HPDE6-E6E7 (cell line): ENCODE measurements around the gene ELAVL2.

ENCODE experiments used
- DNase-seq: peaks from one replicate; pipeline ENCODE4 v3.0.0; 2011; ENCODE audit warnings: missing footprints; ENCODE audit errors: extremely low spot score

Gene ELAVL2

DNA sequence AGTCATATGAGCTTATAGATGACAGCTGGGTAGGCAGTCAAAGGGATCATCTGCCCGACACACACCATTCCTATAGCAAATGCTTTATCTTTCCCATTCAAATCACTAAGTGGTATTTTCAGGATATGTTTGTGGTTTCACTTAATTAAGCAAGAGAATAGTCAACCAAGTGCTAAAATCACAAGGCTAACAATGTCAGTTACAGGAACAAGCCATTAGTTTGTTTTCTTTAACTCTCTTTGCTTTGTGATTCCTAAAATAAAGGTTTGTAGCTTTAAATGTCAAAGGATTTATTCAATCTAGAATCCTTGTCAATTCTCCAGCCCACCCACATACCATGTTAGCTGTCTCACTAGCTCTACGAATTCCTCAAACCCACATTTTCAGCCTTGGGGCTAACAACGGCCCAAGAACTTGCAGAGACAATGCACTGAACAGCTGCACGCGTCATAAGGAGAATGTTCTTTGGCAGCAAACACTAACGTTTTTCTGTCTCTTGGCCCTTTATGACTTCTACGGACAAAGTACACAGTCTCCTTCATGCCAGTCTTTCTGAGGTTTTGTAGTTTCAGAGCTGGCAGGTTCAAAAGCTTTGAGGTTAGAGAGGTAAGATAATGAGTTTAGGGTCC, 56.6 kb downstream of the ELAVL2 start:
- DNase-seq = peak; percentile 68

DNA sequence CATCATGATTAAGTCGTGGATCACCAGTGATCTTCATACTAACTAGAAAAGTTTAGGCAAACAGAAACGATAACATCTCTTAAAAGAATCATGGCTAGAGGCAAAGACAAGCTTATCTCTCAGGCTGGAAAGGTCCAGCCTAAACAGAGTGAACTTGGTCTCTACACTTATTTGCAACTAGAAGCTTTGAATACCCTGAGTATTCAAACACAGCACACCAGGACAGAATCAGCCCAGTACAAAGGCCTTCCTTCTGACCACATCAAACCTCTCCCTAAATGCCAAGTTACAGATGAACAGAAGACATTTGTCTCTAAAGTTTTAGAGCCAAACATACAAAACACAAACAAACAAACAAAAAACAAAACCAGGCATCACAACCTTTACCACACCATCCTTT, 57.2 kb downstream of the ELAVL2 start:
- no peak for DNase-seq

DNA sequence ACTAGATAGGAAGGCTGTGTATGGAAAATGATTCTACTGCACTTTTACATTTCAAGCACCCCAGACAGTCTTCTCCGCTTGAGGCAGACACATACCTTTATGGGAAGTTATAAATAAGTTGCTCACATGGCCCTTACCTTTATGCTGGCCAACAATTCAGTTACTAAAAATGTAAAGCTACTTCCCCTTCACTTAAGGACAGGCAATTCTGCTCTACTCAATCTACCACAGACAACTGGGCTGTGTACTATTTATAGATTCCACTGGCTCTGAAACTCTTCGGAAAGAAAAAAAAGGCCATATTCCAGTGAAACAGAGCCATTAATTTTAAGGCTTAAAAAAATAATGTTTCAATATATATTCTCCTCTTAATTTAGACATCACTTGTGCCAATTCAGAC, 59.4 kb downstream of the ELAVL2 start:
- no peak for DNase-seq

DNA sequence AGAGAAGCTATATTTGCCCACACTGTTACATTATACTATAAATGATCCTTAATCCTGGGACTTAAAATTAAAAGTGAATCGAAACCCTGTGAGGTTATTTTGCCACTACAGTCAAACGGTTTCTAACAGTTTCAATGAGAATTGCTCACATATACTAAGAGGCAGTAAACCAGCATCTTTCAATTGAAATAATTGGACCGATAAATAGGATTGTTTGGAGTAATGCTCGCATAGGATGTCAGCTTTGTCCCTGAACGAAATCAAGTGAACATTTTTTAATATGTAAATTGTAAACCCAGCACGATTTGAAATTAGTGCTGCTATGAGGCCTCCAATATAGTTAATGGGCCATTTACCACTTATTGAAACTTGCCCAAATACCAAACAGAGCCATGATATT, 60.5 kb downstream of the ELAVL2 start:
- DNase-seq = no peak

DNA sequence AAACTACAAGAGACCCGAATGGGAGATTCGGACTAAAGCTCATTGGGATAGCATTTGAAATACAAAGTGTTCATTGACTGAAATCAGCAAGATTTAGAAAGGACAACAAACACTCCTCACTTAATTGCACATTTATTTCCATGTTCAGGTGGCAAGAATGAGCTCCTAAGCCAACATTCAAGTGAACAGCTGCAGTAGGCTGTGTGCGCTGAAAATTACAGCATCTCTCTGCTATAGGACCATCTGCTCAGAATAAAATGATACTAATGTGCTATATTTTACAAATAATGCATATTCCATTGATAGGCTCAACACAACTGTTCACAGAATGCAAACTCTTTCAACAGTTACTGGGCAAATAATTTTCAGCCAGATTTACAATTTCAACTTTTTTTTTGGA, 61.8 kb downstream of the ELAVL2 start:
- no peak for DNase-seq

DNA sequence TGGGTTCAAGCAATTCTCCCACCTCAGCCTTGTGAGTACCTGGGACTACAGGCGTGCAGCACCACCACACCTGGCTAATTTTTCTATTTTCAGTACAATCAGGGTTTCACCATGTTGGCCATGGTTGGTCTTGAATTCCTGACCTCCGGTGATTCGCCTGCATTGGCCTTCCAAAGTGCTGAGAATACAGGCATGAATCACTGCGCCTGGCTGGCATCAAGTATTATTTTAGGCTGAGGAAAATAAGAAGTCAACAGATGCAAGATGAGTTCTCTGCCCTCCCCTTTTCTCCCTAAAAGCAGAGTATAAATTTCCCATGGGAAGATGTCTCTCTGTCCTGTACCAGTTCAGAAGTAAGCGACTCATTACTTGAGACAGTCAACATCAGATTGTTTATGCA, 71.5 kb downstream of the ELAVL2 start:
- no peak for DNase-seq

DNA sequence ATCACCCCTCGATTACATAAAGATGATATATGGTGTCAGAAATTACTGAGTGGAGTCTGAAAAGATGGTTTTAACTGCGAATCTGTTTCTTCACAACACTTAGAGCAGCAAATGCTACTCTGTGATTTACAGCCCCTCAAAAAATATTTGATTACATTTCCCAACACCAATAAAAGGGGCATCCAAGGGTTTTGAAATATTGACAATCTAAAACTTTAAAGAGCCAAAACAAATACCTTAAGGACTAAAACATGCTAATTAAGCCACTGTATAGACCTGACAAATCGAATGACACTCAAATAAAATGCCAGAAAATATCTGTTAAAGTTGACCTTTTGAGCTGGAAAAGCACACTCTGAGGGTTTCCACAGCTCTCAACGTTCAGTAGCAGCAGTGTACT, 73.2 kb downstream of the ELAVL2 start:
- DNase-seq = no peak

DNA sequence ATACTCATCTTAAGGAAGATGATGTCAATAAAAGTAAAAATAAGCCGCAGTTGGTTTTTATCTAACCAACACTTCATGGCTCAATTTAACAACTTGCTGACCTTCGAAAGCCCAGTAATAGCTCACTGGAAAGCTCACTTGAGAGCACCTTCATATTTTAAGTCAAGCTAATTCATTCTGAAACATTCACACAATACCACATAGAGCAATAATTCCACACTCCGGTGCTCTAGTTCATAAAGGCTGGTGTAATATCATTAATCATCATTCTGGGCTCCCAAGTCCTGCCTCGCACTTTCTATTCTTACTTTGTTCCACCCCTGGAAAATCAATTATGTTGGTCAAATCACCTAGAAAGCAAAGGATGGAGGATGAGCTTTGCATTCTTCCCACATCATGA, 74.4 kb downstream of the ELAVL2 start:
- no peak for DNase-seq

DNA sequence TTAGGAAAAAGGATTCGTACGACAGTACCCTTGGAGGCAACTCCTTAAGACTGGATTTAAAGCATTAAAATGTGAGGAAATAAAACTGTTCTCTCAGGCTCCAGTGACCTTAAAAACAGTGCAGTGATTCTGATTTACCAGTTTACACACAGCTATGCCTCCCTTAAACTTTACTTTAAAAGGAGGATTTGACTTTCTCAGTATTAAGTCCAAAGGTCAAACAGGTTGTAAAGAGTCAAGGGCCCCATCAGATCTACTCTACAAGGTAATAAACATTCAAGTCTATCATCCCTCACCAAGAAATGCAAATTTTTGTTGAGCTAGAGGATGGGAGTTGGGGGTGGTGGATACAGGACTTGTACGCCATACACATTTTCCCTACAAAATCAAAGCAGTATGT, 75.2 kb downstream of the ELAVL2 start:
- no peak for DNase-seq

DNA sequence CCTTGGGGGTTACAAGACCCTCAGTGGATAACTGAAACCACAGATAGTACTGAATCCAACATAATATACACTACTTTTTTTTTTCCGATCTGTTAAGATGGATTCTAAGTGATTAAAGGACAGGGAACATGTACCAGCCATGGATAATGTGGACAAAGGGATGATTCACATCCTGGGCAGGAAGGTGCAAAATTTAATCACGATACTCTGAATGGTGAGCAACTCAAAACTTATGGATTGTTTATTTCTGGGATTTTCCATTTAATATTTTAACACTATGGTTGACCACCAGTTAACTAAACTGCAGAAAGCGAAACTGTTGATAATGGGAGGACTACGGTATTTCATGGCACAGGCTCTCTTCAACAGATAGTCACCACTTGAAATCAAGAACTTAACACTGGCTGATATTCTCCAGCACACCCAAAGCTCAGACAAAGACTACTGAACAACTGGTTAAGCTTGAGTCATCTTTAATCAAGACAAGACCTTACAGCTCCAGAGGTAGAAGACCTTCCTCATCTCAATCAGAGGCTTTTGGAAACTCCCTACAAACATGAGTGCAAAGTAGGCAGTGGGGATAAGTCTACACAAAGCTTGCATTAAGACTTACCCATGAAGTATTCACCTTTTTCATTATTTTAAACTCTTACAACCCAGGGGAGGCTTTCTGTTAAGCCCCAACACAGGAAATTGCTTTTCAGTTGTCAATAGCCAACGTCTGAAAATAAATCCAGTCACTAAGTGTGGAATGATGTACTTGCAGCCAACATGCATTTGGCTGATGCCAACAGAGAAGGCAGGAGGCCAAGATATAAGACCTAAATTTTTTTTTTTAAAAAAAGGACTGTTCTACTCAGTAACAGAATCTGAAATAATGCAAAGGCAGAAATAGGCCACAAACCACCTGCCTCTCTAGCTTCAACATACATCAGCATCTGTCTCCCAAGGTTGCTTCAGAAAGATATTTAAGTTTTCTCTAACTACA, 78.7 kb downstream of the ELAVL2 start:
- no peak for DNase-seq

DNA sequence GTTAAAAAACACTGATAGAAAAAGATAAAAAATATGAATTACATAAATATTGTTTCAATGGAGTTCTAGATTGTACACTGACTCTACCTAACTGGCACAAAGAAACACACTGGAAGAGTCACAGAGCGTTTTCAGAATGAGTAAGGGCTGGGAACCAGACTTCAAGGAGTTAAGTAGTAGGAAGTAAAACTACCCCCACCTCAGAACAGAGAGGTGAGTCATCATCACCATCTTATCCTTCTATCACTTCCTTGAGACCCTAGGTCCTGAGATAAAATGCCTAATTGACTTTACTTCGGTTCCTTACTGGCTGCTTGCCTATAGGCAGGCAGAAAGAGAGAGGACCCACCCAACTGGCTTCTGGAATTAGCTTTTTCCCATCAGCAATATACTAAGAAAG, 79.7 kb downstream of the ELAVL2 start:
- no peak for DNase-seq

DNA sequence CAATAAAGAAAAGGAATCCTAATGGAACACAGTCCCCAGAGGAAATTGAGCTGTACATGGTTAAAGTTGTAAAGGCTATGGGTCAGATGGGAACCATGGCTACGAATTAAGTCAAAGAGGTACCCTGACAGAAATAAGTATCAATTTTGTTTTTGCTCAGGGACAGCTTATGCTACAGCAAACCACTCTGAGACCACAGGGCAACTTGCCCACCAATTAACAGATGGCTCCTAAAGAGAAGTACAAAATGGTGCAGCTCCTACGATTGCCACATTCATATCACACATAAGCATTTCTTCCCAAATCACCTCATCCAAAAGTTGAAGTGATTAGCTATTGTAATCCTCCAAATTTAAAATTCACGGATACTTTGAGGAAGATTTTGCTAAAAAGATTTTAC, 83.0 kb downstream of the ELAVL2 start:
- DNase-seq = no peak

DNA sequence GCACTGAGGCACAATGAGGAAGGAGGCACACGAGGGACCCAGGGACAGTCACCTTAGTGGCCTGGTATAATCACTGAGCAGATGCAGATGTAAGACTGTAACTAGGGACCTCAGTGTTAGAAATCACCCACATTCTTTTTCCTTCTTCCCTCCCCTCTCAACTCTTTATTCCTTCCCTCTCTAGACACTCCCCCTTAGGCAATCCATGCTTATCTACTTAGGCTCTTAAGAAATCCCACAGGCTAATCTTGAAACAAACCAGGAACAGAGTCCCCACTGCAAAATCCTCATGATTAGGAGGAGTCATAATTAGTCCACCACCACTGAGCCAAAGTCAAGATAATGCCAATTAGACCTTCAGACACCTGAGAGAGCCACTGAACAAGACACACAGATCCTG, 84.7 kb downstream of the ELAVL2 start:
- DNase-seq = no peak

DNA sequence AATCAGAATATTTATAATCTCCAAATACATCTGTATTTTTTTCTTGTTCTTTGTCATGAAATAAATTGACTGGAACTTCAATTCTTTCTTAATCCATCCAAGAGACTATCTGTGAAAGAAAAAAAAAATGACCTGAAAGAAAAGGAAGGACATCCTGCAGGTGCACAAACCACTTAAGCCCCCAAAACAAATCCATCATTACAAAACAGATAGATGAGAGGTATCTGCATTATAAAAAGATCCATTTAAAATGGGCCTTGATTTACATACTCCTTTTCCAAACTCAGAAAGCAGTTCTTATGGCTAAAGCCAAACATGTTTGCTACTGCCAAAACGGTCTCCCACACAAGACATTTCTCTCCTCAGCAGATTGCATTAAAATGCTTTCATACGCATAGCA, 85.5 kb downstream of the ELAVL2 start:
- DNase-seq = no peak

DNA sequence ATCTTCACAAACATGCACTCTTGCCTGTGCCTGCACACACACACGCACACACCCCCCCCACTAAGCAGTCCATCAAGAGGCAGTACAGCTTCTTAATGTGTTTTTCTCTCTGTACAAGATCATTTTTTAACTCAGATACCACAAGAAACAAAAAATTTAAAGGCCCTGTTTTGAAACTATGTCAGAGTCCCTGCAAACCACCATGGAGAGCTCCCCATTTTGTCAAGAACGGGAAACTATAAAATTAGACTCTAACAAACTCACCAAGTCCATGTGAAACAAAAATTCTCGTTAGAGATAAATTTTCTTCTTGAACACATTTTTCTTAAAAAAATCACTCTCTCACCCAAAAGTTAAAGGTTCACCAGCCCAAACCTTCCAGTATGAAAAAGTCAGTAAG, 86.3 kb downstream of the ELAVL2 start:
- DNase-seq = no peak

DNA sequence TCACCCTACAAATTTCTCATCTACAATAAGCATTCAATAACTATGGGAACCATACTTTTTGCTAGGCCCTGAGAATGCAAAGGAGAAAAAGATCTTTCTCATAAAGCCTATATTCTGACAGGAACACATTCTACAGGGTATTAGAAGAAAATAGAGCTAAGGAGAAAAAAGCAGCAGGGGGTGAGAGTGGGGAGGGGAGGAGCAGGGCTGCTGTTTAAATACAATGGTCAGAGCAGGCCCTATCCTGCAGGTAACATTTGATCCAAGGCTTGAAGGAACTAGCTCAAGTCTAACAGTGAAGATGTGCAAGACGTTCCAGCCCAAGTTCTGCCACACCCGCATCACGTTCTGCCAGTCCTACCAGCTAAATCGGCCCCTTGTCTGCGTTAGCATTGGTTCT, 89.7 kb downstream of the ELAVL2 start:
- no peak for DNase-seq

DNA sequence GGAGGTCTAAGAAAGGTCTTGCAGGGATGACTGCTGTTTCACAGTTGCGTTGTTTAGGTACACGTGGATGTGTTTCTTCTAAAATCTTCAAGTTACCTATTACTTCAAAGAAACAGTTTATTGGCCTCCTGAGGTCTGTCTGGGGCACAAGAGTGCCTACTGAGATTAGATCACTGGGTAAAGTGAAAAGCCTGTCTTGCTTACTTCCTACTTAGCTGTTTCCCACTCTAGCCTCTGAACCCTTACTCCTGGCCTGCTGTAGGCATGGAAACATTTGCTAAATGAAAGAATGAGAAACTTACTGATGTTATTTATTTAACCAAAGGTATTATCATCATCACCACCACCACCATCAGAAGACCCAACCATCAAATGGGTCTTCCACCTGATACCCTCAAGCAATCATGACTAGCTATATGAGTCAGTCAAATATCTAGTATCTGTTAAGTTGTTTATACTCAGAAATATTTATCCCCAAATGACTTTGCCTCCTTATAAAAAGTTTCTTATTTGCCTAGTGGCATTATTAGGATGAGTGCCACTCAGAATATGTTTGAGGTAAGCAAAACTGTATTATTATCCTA, 92.5 kb downstream of the ELAVL2 start:
- no peak for DNase-seq

DNA sequence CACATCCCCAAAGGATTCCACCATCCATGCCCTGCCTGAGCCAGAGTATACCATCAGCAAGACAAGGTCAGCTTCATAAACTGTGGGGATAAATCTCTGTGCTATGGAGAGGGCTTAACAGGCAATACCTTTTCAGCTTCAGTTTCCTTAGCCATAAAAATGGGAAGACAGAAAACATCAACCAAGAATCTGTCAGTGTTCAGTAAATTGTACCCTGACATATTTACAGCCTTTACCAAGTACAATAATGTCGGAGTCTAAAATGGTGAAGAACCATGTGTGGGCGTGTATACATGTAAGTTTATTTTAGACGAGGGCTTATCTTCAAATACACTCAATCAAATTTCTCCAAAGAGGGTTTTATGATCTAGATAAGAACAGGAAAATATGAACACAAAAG, 94.7 kb downstream of the ELAVL2 start:
- no peak for DNase-seq

DNA sequence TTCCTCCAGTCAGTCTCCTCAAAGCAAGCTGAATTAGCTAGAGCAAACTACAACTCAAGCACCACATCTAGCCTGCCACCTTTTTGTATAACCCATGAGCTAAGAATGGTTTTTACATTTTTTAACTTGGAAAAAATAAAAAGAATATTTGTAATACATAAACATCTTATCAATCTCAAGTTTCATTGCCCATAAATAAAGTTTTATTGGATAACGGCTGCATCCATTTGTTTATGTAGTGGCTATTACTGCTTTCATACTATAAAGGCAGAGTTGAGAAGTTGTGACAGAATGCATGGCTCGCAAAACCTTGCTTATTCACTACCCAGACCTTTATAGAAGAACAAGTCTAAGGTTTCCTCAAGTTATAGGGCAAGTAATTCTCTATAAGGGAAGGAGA, 95.7 kb downstream of the ELAVL2 start:
- no peak for DNase-seq

DNA sequence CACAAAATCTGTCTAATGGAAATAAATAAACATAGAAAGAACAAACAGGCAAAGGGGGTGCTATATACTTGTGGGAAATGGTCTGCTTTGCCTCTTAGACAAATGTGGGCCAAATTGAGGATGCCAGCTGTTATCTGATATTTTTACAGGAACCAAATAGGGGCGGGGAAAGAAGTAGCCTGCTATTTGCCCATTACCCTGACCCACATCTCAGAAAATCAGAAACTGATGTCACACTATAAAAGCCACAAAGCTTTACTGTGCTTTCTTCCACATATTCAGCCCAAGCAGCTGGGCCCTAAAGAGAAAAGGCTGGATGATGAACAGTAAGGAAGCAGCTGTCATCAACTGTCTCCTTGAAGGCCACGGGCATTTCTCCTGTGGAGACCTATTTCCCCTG, 97.3 kb downstream of the ELAVL2 start:
- DNase-seq = no peak

DNA sequence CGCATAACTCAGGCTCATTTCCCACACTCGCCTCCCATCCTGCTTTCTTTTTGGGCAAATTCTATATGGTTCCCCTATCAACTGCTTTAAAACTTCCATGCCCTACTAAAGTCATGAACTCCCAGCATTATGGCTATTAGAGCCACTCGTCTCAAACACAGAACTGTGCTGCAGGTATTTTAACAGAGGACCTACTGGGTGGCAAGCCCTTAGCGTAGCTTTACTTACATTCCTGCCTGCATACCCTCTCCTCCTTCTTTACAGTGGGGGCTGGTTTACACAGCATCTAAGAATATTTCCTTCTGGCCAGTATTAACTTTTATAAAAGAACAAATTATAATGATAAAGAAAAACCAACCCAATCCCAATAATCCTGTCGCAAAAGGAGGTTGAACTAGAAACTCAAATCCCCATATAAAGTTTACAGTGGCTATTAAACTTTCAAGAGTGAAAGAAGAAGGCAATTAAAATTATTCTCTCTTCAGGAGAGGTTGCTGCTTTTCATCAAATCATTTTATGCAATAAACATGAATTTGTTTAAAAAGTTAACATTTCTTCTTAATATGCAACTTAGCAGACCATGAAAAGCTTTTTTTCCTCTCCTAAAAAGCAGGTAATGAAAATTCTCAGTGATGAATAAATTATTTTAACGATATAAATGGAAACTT, 100.6 kb downstream of the ELAVL2 start:
- DNase-seq = no peak

DNA sequence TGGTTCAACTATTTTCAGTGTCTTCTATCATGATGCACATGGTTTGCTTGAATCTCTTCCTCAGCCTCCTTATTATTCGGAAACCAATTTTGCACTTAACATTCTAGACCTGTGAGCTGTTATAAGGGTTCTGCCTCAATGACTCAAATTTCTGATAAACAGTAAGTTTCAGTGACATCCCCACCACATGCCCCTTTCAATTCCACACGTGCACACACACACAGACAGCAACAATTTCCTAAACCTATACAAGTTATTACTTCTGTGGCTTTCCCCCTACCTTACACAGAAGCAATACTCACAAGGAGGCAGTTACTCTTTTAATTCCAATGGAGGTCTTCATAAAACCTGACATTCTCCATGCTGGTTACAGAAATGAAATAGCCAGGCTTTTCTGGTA, 102.4 kb downstream of the ELAVL2 start:
- DNase-seq = no peak
